ENCODE data around the gene FOXO1. TPM values are rescaled to one million over a fixed set of nuclear protein-coding genes. Genes with fewer than 3 reads are reported as not detected.

Gene FOXO1
- total RNA-seq, 1 donor from 2014 or later, result 19.9 TPM

DNA sequence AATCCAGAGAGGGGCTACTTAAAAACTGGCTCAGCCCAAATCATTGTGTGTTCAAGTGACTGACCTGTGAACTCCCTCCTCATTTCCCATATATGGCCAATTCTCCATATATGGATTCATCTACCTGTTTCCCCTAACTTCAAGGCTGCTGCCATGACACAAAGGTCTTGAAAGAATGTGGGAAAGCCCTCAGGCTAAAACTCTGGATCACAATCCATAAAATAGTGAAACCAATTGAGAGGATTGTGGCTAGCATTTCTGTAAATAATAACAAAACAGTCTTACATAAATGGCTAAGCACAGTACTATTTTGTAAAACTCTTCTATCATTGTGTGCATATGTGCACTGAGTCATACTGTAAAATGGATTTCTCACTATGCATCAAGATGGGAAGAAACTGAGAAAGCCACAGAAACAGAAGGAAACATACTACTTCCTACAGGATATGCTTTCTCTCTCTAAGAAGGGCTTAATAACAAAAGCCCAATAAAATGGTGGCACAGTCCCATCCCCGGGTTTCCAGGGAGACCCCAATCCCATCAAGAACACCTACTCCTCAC, 80.5 kb downstream of the FOXO1 start:
- Histone ChIP-seq H3K27ac (no peak overlapping the region), H3K9me3 (peaks cover 13% of the 10 kb centered on the region), H3K36me3 (no peaks in the 10 kb centered on the region), H3K27me3 (ENCODE audit: low read depth) (no peaks in the 10 kb centered on the region), H3K4me3 (no peak overlapping the region), H3K4me1 (peaks cover 66% of the 10 kb centered on the region)
- intact Hi-C loops (cut with DNase I), result no loop called here
- TF ChIP-seq, protein P1, sequence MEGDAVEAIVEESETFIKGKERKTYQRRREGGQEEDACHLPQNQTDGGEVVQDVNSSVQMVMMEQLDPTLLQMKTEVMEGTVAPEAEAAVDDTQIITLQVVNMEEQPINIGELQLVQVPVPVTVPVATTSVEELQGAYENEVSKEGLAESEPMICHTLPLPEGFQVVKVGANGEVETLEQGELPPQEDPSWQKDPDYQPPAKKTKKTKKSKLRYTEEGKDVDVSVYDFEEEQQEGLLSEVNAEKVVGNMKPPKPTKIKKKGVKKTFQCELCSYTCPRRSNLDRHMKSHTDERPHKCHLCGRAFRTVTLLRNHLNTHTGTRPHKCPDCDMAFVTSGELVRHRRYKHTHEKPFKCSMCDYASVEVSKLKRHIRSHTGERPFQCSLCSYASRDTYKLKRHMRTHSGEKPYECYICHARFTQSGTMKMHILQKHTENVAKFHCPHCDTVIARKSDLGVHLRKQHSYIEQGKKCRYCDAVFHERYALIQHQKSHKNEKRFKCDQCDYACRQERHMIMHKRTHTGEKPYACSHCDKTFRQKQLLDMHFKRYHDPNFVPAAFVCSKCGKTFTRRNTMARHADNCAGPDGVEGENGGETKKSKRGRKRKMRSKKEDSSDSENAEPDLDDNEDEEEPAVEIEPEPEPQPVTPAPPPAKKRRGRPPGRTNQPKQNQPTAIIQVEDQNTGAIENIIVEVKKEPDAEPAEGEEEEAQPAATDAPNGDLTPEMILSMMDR (IDR thresholded peaks at IDR 0.05), result no peak
- no peak for DNase-seq
- peak in 1 of 2 donors; percentile 9 for ATAC-seq

DNA sequence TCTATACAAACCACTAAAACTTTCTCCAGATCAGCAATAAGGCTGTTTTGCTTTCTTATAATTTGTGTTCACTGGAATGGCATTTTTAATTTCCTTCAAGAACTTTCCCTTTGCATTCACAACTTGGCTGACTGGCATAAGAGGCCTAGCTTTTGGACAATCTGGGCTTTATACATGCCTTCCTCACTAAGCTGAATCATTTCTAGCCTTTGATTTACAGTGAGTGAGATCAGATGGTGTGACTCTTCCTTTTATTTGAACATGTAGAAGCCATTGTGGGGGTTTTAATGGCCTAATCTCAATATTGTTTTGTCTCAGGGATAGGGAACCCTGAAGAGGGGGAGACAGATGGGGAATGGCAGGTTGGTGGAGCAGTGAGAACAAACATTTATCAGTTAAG, 82.7 kb downstream of the FOXO1 start:
- Histone ChIP-seq H3K27me3 (ENCODE audit: low read depth) (no peaks in the 10 kb centered on the region), H3K9me3 (peaks cover 13% of the 10 kb centered on the region), H3K27ac (no peak overlapping the region), H3K4me1 (peaks cover 63% of the 10 kb centered on the region), H3K4me3 (no peak overlapping the region), H3K36me3 (no peaks in the 10 kb centered on the region)
- ATAC-seq (no peak), DNase-seq (no peak)
- intact Hi-C loops (cut with DNase I), result no loop called here
- TF ChIP-seq, protein P1 (IDR thresholded peaks at IDR 0.05), result no peak

DNA sequence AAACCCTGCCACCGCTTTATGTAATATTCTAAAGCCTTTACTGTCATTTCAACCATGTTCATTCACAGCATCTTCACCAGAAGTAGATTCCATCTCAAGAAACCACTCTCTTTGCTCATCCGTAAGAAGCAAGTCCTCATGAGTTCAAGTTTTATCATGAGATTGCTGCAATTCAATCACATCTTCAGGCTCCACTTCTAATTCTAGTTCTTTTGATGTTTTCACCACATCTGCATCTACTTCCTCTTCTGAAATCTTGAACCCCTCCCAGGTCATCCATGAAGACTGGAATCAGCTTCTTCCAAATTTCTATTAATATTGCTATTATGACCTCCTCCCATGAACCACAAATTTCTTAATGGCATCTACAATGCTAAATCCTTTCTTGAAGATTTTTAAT, 83.9 kb downstream of the FOXO1 start:
- intact Hi-C loops (cut with DNase I), result no loop called here
- no peak for ATAC-seq

DNA sequence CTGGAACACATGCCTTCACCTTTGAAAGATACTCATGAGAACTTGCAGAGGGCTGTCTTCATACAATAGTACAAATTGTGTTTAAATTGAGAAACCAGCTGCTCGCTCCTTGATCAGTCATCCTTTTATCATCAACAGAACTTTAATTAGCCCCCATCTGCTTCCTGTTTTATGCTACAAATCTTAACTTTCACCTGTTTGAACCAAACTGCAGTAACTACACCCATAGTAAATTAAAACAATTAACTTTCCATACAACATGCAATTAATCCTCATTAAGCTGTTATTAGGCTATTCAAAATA, 85.2 kb downstream of the FOXO1 start:
- peaks cover 13% of the 10 kb centered on the region for H3K9me3 ChIP-seq
- peaks cover 62% of the 10 kb centered on the region for H3K4me1 ChIP-seq
- DNase-seq (no peak), ATAC-seq (no peak)
- intact Hi-C loops (cut with DNase I), result no loop called here
- no peaks in the 10 kb centered on the region for H3K27me3 ChIP-seq (ENCODE audit: low read depth)
- no peak overlapping the region for H3K4me3 ChIP-seq
- H3K27ac ChIP-seq, result no peak overlapping the region
- TF ChIP-seq, protein P1 (IDR thresholded peaks at IDR 0.05), result no peak
- no peaks in the 10 kb centered on the region for H3K36me3 ChIP-seq

More for the DNA sequence above, 83.9 kb downstream of the FOXO1 start:
- peaks cover 13% of the 10 kb centered on the region for H3K9me3 ChIP-seq
- peaks cover 62% of the 10 kb centered on the region for H3K4me1 ChIP-seq
- DNase-seq, result no peak
- no peak overlapping the region for H3K27ac ChIP-seq
- no peaks in the 10 kb centered on the region for H3K27me3 ChIP-seq (ENCODE audit: low read depth)
- TF ChIP-seq, protein P1 (IDR thresholded peaks at IDR 0.05), result no peak
- H3K4me3 ChIP-seq, result no peak overlapping the region
- no peaks in the 10 kb centered on the region for H3K36me3 ChIP-seq

DNA sequence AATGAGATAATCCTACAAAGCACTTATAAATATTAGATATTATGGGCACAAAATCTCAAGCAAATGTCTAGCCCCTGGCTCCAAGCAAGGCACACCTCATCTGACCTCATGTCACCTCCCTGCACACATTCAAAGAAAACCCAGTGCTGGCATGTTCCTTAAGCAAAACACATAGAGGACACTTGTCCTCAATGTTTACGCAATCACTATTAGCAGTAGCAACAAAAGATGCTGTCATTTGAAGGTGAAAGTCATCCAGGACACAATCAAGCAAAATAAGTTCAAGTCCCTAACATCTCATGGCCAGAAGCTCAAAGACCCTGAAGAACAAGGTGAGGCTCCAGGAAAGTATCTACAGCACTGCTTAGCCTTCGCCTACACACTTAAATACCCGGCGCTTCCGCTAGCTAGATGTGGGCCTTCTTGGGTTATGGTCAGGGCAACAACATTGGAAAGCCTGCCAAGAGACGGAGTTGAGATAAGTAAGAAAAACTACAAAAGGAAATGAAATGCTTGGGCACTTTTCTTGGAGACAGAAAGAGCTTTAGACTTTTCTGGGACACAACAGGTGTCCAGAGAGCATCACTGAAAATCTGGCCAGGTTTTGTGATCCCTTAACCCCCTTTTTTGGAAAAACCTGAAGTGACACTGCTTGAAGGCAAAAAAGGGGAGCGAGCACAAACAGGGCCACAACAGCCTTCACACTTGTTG, 85.7 kb downstream of the FOXO1 start:
- no peaks in the 10 kb centered on the region for H3K36me3 ChIP-seq
- intact Hi-C loops (cut with DNase I), result no loop called here
- DNase-seq (no peak), ATAC-seq (no peak)
- H3K9me3 ChIP-seq, result peaks cover 13% of the 10 kb centered on the region
- no peak overlapping the region for H3K4me3 ChIP-seq
- H3K27me3 ChIP-seq (ENCODE audit: low read depth), result no peaks in the 10 kb centered on the region
- H3K27ac ChIP-seq, result no peak overlapping the region
- H3K4me1 ChIP-seq, result peaks cover 58% of the 10 kb centered on the region
- TF ChIP-seq, protein P1 (IDR thresholded peaks at IDR 0.05), result no peak
